Type B pancreatic cell (in vitro differentiated cells): ENCODE measurements around the gene SMYD3. TPM values are rescaled to one million over a fixed set of nuclear protein-coding genes. Genes with fewer than 3 reads are reported as not detected.

ENCODE experiments used
- DNase-seq: peaks from one replicate; pipeline ENCODE4 v3.0.0; 2021; ENCODE audit warnings: mixed read lengths; ENCODE audit not compliant: unreplicated experiment; ENCODE audit errors: extremely low spot score
- H3K27ac Mint-ChIP-seq: 2 replicates; pipeline ENCODE4 v1.8.0; 2021; ENCODE audit warnings: mild to moderate bottlenecking, mixed read lengths
- H3K27me3 Mint-ChIP-seq: 2 replicates; pipeline ENCODE4 v1.8.0; 2021; ENCODE audit warnings: mixed read lengths
- H3K36me3 Mint-ChIP-seq: 2 replicates; pipeline ENCODE4 v1.8.0; 2021; ENCODE audit warnings: mixed read lengths
- H3K4me1 Mint-ChIP-seq: one replicate; pipeline ENCODE4 v1.8.0; 2021; ENCODE audit warnings: mixed read lengths; ENCODE audit not compliant: unreplicated experiment
- H3K4me3 Mint-ChIP-seq: 2 replicates; pipeline ENCODE4 v1.8.0; 2021; ENCODE audit warnings: mild to moderate bottlenecking, mixed read lengths
- H3K9me3 Mint-ChIP-seq: 2 replicates; pipeline ENCODE4 v1.8.0; 2021; ENCODE audit warnings: mixed read lengths
- total RNA-seq: library from RNA; stranded (reverse); gene quantifications from 2 replicates; pipeline ENCODE4 v1.2.1, GENCODE V29; 2021; ENCODE audit warnings: low replicate concordance
- TF ChIP-seq, protein P1 (sequence below): fragments of 200-600 bp; sonication (generic); conservative IDR thresholded peaks from 2 replicates; pipeline ENCODE4 v1.5.0; 2021; ENCODE audit warnings: antibody characterized with exemption, mild to moderate bottlenecking

The SMYD3 gene
- total RNA-seq, 1 donor from 2014 or later = 19.4 TPM

DNA sequence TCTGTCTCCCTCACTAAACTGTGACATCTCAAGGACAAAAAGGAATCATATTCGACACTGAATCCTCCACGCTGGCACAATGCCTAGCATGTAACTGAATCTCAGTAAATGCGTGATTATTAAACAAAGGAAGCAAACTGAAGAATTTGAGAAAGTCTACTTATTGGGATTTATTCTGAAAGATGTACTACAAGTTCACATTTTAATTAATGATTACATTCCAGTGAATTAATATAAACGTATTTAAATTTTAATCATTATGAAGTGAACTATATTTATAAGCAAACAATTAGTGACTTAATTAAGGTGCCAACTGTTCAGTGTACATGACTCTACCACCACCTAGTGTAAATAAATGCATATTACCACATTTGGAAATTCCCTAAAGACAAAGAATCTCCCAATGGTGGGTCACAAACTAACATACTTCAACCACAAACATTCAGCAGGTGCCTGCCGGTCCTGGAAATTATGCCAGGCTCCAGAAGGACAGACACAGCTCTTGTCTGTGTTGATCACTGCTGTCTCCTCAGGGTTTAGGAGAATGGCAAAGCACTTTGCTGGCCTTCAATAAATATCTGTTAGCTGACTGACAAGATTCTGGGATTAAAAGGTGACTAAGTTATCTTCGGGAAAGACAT is 56.3 kb downstream of the SMYD3 start:
- TF ChIP-seq, protein P1, sequence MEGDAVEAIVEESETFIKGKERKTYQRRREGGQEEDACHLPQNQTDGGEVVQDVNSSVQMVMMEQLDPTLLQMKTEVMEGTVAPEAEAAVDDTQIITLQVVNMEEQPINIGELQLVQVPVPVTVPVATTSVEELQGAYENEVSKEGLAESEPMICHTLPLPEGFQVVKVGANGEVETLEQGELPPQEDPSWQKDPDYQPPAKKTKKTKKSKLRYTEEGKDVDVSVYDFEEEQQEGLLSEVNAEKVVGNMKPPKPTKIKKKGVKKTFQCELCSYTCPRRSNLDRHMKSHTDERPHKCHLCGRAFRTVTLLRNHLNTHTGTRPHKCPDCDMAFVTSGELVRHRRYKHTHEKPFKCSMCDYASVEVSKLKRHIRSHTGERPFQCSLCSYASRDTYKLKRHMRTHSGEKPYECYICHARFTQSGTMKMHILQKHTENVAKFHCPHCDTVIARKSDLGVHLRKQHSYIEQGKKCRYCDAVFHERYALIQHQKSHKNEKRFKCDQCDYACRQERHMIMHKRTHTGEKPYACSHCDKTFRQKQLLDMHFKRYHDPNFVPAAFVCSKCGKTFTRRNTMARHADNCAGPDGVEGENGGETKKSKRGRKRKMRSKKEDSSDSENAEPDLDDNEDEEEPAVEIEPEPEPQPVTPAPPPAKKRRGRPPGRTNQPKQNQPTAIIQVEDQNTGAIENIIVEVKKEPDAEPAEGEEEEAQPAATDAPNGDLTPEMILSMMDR = peak; percentile 84
- peaks cover 7% of the 10 kb centered on the region for H3K4me1 Mint-ChIP-seq
- H3K27me3 Mint-ChIP-seq = peaks cover 12% of the 10 kb centered on the region
- H3K9me3 Mint-ChIP-seq = no peaks in the 10 kb centered on the region
- no peak overlapping the region for H3K27ac Mint-ChIP-seq
- no peak overlapping the region for H3K4me3 Mint-ChIP-seq
- DNase-seq = no peak
- no peaks in the 10 kb centered on the region for H3K36me3 Mint-ChIP-seq

DNA sequence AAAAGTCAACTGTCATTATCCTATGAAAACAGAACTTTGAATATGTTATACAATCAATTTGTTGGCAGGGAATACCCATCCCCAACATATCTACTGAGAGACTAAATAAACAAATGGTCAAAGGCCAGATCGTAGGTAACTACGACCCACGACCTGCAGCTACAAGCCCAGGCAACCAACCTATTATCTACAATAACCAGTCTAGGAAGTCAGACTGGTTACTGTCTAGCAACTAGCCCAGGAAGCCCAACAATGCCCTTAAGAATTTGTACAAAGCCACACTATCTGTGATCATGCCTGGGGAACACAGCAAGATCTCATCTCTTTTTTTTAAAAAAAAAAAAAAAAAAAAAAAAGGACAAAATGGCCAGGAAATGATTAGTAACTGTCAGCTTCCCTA is 58.7 kb downstream of the SMYD3 start:
- Mint-ChIP-seq H3K27me3 (peaks cover 10% of the 10 kb centered on the region), H3K36me3 (no peaks in the 10 kb centered on the region), H3K4me1 (peaks cover 7% of the 10 kb centered on the region), H3K9me3 (no peaks in the 10 kb centered on the region), H3K27ac (no peak overlapping the region), H3K4me3 (no peak overlapping the region)
- TF ChIP-seq, protein P1 = no peak
- DNase-seq = no peak

DNA sequence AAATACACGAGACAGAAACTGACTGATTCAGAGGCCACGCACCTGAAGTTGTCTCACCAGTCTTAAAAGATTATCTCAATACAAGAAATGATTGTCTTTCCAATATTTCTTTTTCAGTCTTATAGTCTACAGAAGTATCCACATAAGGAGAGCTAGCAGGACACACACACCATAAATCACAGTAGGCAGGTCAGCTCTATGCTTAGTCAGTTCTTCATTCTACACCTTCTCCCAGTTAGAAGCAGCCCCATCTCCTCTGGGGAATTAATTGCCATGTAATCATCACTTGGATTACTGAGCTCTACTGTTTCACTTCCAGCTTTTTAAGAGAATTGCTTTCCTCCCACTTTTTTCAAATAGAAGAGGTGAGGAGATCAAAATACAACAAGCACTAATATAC is 59.6 kb downstream of the SMYD3 start:
- no peaks in the 10 kb centered on the region for H3K9me3 Mint-ChIP-seq
- no peaks in the 10 kb centered on the region for H3K36me3 Mint-ChIP-seq
- no peak overlapping the region for H3K4me3 Mint-ChIP-seq
- no peak overlapping the region for H3K27ac Mint-ChIP-seq
- peaks cover 7% of the 10 kb centered on the region for H3K4me1 Mint-ChIP-seq
- DNase-seq = no peak
- peaks cover 7% of the 10 kb centered on the region for H3K27me3 Mint-ChIP-seq
- TF ChIP-seq, protein P1 = no peak

DNA sequence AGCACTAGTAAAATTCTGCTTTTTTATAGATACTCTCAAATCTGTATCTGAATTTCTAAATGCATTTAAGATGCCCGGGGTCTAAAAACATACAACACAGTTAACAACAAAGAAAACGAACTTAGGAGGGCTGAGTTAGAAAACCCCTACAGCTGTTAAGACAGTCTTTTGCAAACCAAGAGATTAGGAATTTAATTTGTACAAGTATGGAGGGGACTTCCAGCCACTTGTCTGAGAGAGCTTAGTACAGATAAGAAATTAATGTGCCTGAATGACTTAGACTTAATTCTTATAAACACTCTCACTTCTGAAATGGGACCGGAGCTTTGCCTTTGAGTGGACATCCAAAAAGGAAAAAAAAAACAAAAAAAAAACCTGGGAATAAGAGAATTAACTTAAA is 61.6 kb downstream of the SMYD3 start:
- Mint-ChIP-seq H3K4me3 (no peak overlapping the region), H3K27ac (no peak overlapping the region), H3K27me3 (no peaks in the 10 kb centered on the region), H3K9me3 (peaks cover 4% of the 10 kb centered on the region), H3K36me3 (no peaks in the 10 kb centered on the region), H3K4me1 (peaks cover 7% of the 10 kb centered on the region)
- TF ChIP-seq, protein P1 = no peak
- no peak for DNase-seq

DNA sequence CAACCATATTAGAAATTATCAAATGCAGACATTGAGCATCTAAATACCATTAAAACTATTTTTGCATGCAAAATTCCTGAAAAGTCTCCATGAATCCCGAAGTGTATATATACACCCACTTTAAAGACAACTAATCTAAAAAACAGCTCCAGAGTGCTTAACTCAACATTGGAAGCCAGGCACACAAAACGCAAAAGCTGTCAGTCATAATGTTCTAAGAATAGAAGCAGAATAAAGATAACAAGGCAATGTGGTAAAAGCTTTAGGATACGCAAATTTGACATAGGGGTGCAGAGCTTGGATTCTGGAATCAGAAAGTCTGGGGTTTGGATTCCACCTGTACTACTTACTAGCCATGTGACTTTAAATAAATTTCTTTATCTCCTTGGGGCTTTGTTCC is 62.5 kb downstream of the SMYD3 start:
- Mint-ChIP-seq H3K4me3 (no peak overlapping the region), H3K9me3 (peaks cover 4% of the 10 kb centered on the region), H3K27me3 (no peaks in the 10 kb centered on the region), H3K36me3 (no peaks in the 10 kb centered on the region), H3K4me1 (peaks cover 7% of the 10 kb centered on the region), H3K27ac (no peak overlapping the region)
- DNase-seq = no peak
- TF ChIP-seq, protein P1 = no peak
